ENCODE measurements around the gene RAD51B.

- TF ChIP-seq CTCF (IDR thresholded peaks at IDR 0.05) (no peak), POLR2A (IDR thresholded peaks at IDR 0.05) (no peak), POLR2AphosphoS5 (IDR thresholded peaks at IDR 0.05) (no peak)
These were observed 449.1 kb downstream of the RAD51B start for GRCh38 chr14:68268719-68269118.
